IMR-90 (cell line): Measurements from ENCODE around the gene FBXL13. TPM values are rescaled to one million over a fixed set of nuclear protein-coding genes. Genes with fewer than 3 reads are reported as not detected.

Experiments used
- ATAC-seq: fragments of 200-7000 bp; cut with Tn5 transposase; 2 replicates; pipeline ENCODE4 v1.9.1; 2020; ENCODE audit warnings: low read depth, mild to moderate bottlenecking, moderate library complexity
- BruUV-seq: library from RNA; stranded (reverse); fragments of 400-500 nt; replicated peaks from 2 replicates; lab custom pipeline; 2021; lab: Mats Ljungman, UMichigan
- CTCF ChIA-PET: fragments of 300-600 bp; formaldehyde crosslinking; extraction: SDS; loops from one replicate; lab custom pipeline; 2021; ENCODE audit warnings: antibody characterized with exemption; lab: Yijun Ruan, JAX
- POLR2A ChIA-PET: fragments of 300-600 bp; sonication (Branson Sonifier 250); formaldehyde crosslinking; loops from one replicate; lab custom pipeline; 2022; ENCODE audit warnings: antibody characterized with exemption; ENCODE audit not compliant: unreplicated experiment; lab: Charles Lee
- DNase-seq: peaks from one replicate; pipeline ENCODE4 v3.0.0; 2013
- H2AFZ ChIP-seq: replicated peaks from 2 replicates; pipeline ENCODE3; 2013; ENCODE audit warnings: low read length, mild to moderate bottlenecking; ENCODE audit not compliant: poor library complexity
- H2AK5ac ChIP-seq: 2 replicates; pipeline ENCODE4 v1.6.1; 2013; ENCODE audit warnings: low read depth, low read length, inconsistent platforms
- H2AK9ac ChIP-seq: replicated peaks from 2 replicates; pipeline ENCODE3; 2013; ENCODE audit warnings: mild to moderate bottlenecking, low read depth, low read length, moderate library complexity; ENCODE audit not compliant: poor library complexity
- H2BK120ac ChIP-seq: 2 replicates; pipeline ENCODE4 v1.6.1; 2013; ENCODE audit warnings: low read depth, low read length, inconsistent platforms
- H2BK15ac ChIP-seq: 3 replicates; pipeline ENCODE4 v1.6.1; 2013; ENCODE audit warnings: low read depth, low read length, inconsistent platforms
- H2BK20ac ChIP-seq: 2 replicates; pipeline ENCODE4 v1.6.1; 2013; ENCODE audit warnings: low read depth, mild to moderate bottlenecking, inconsistent platforms, low read length, moderate library complexity
- H2BK5ac ChIP-seq: 2 replicates; pipeline ENCODE4 v1.6.1; 2013; ENCODE audit warnings: mild to moderate bottlenecking, low read depth, low read length, inconsistent platforms; ENCODE audit not compliant: poor library complexity, severe bottlenecking
- H3K14ac ChIP-seq: replicated peaks from 2 replicates; pipeline ENCODE4 v1.6.1; 2013; ENCODE audit warnings: low read depth, low read length, inconsistent platforms
- H3K18ac ChIP-seq: 2 replicates; pipeline ENCODE4 v1.6.1; 2013; ENCODE audit warnings: low read depth, low read length, control low read depth
- H3K23ac ChIP-seq: 2 replicates; pipeline ENCODE4 v1.6.1; 2013; ENCODE audit warnings: low read depth, low read length, inconsistent platforms
- H3K27ac ChIP-seq: 2 replicates; pipeline ENCODE4 v1.5.1; 2013; ENCODE audit warnings: mild to moderate bottlenecking, control low read depth, low read length; ENCODE audit not compliant: insufficient read depth
- H3K27me3 ChIP-seq: 2 replicates; pipeline ENCODE4 v1.6.1; 2013; ENCODE audit warnings: low read length; ENCODE audit not compliant: control insufficient read depth, insufficient read depth
- H3K36me3 ChIP-seq: 2 replicates; pipeline ENCODE4 v1.6.1; 2013; ENCODE audit warnings: low read length, mixed read lengths; ENCODE audit not compliant: control insufficient read depth, insufficient read depth
- H3K4ac ChIP-seq: 2 replicates; pipeline ENCODE4 v1.6.1; 2013; ENCODE audit warnings: low read depth, low read length, inconsistent platforms
- H3K4me1 ChIP-seq: 2 replicates; pipeline ENCODE4 v1.6.1; 2013; ENCODE audit warnings: low read length, mixed read lengths; ENCODE audit not compliant: control insufficient read depth, insufficient read depth
- H3K4me2 ChIP-seq: 2 replicates; pipeline ENCODE4 v1.6.1; 2013; ENCODE audit warnings: low read depth, mild to moderate bottlenecking, control low read depth, low read length, moderate library complexity
- H3K4me3 ChIP-seq: 2 replicates; pipeline ENCODE4 v1.5.1; 2013; ENCODE audit warnings: low read depth, mild to moderate bottlenecking, control low read depth, low read length, moderate library complexity; ENCODE audit not compliant: insufficient read depth
- H3K56ac ChIP-seq: 2 replicates; pipeline ENCODE4 v1.6.1; 2013; ENCODE audit warnings: low read length, inconsistent platforms; ENCODE audit not compliant: insufficient read depth; ENCODE audit errors: extremely low read depth
- H3K79me1 ChIP-seq, 2 experiments: 2 replicates each; pipeline ENCODE4 v1.6.1; 2013; ENCODE audit warnings: low read length in 2 of 2, inconsistent platforms in 1 of 2, low read depth in 1 of 2
- H3K9ac ChIP-seq: 2 replicates; pipeline ENCODE4 v1.6.1; 2013; ENCODE audit warnings: low read depth, low read length, control low read depth
- H3K9me1 ChIP-seq: 2 replicates; pipeline ENCODE4 v1.6.1; 2013; ENCODE audit warnings: low read length, inconsistent platforms; ENCODE audit not compliant: insufficient read depth
- H3K9me3 ChIP-seq: 2 replicates; pipeline ENCODE4 v1.6.1; 2013; ENCODE audit warnings: low read length; ENCODE audit not compliant: control insufficient read depth, insufficient read depth
- H4K20me1 ChIP-seq: 2 replicates; pipeline ENCODE4 v1.6.1; 2013; ENCODE audit warnings: low read length, inconsistent platforms; ENCODE audit not compliant: insufficient read depth
- H4K5ac ChIP-seq: 2 replicates; pipeline ENCODE4 v1.6.1; 2013; ENCODE audit warnings: mild to moderate bottlenecking, low read depth, low read length, control low read depth
- H4K8ac ChIP-seq, 2 experiments: 2 replicates each; pipeline ENCODE4 v1.6.1; 2013; ENCODE audit warnings: low read depth in 2 of 2, low read length in 2 of 2, control low read depth in 1 of 2, inconsistent platforms in 1 of 2
- H4K91ac ChIP-seq: 2 replicates; pipeline ENCODE4 v1.6.1; 2013; ENCODE audit warnings: low read depth, low read length, inconsistent platforms; ENCODE audit not compliant: insufficient read depth
- BHLHE40 ChIP-seq: fragments of 150-350 bp; IDR thresholded peaks from 2 replicates; pipeline ENCODE4 v1.6.1; 2016; ENCODE audit warnings: mild to moderate bottlenecking, low read depth, low read length
- CEBPB ChIP-seq: IDR thresholded peaks from 2 replicates; pipeline ENCODE4 v1.6.1; 2012; ENCODE audit warnings: low read depth, low read length, improper control_type of control experiment
- CHD1 ChIP-seq: IDR thresholded peaks from 2 replicates; pipeline ENCODE4 v1.6.1; 2012; ENCODE audit warnings: low read depth, low read length, improper control_type of control experiment
- FOS ChIP-seq: fragments of 150-350 bp; IDR thresholded peaks from 2 replicates; pipeline ENCODE4 v1.6.1; 2016; ENCODE audit warnings: low read depth, low read length
- MAZ ChIP-seq: IDR thresholded peaks from 2 replicates; pipeline ENCODE4 v1.6.1; 2012; ENCODE audit warnings: low read depth, mild to moderate bottlenecking, low read length, improper control_type of control experiment, moderate library complexity, borderline replicate concordance
- MXI1 ChIP-seq: IDR thresholded peaks from 2 replicates; pipeline ENCODE4 v1.6.1; 2012; ENCODE audit warnings: low read depth, mild to moderate bottlenecking, low read length, moderate library complexity, borderline replicate concordance
- NFE2L2 ChIP-seq: fragments of 150-350 bp; IDR thresholded peaks from 2 replicates; pipeline ENCODE4 v1.6.1; 2016; ENCODE audit warnings: low read depth, mild to moderate bottlenecking, low read length
- POLR2A ChIP-seq: IDR thresholded peaks from 2 replicates; pipeline ENCODE4 v1.6.1; 2012; ENCODE audit warnings: mild to moderate bottlenecking, low read depth, low read length
- RAD21 ChIP-seq: IDR thresholded peaks from 2 replicates; pipeline ENCODE4 v1.6.1; 2012; ENCODE audit warnings: low read length, improper control_type of control experiment
- RCOR1 ChIP-seq: IDR thresholded peaks from 2 replicates; pipeline ENCODE4 v1.6.1; 2012; ENCODE audit warnings: mild to moderate bottlenecking, low read length, improper control_type of control experiment; ENCODE audit not compliant: insufficient replicate concordance
- RFX5 ChIP-seq: IDR thresholded peaks from 2 replicates; pipeline ENCODE4 v1.8.0; 2012; ENCODE audit warnings: low read depth, mild to moderate bottlenecking, low read length, moderate library complexity
- SMC3 ChIP-seq: fragments of 150-350 bp; IDR thresholded peaks from 2 replicates; pipeline ENCODE4 v1.6.1; 2016; ENCODE audit warnings: low read depth, mild to moderate bottlenecking, antibody characterized with exemption, low read length, moderate library complexity
- WGBS, 2 experiments: methylation state at CpG; one replicate each; pipeline versions ENCODE4 v1.1.5 to v1.1.7; 2013; ENCODE audit warnings: missing lambda C conversion rate in 2 of 2; ENCODE audit not compliant: insufficient read length in 1 of 2; ENCODE audit errors: extremely low coverage in 2 of 2; 5-methylcytosine and 5-hydroxymethylcytosine counted together
- dilution Hi-C: fragments of 300-500 bp; cut with HindIII; formaldehyde crosslinking; loops from one replicate; pipeline ENCODE4 v1.14.3; 2018; ENCODE audit warnings: low sequenced_read_pairs; ENCODE audit not compliant: unreplicated experiment
- in situ Hi-C: fragments of 300-500 bp; cut with MboI; formaldehyde crosslinking; loops from 3 replicates; pipeline ENCODE4 v1.14.3; 2019; ENCODE audit warnings: low sequenced_read_pairs, inconsistent platforms, mixed read lengths
- intact Hi-C: fragments of 100-400 bp; cut with micrococcal nuclease; formaldehyde crosslinking; loops from 2 replicates; pipeline ENCODE4 v1.10.0; 2022
- polyA plus RNA-seq, 3 experiments: library from polyadenylated mRNA; depleted of rRNA; stranded (reverse); fragments of >200 nt; gene quantifications; 2 replicates each; pipeline ENCODE4 v1.2.3, GENCODE V29; 2012; ENCODE audit warnings: low replicate concordance in 1 of 3
- total RNA-seq: library from RNA; depleted of rRNA; stranded (reverse); fragments of >200 nt; gene quantifications from 2 replicates; pipeline ENCODE4 v1.2.3, GENCODE V29; 2012
- TF ChIP-seq, protein P1 (sequence below): fragments of 150-350 bp; IDR thresholded peaks from 2 replicates; pipeline ENCODE4 v1.6.1; 2016; ENCODE audit warnings: low read depth, mild to moderate bottlenecking, low read length, moderate library complexity, borderline replicate concordance
- TF ChIP-seq, protein P2 (sequence below): conservative IDR thresholded peaks from 2 replicates; pipeline ENCODE4 v1.5.1; 2012; ENCODE audit warnings: mild to moderate bottlenecking, low read depth, low read length, improper control_type of control experiment
- TF ChIP-seq, protein P3 (sequence below): fragments of 150-350 bp; IDR thresholded peaks from 2 replicates; pipeline ENCODE4 v1.6.1; 2017; ENCODE audit warnings: mild to moderate bottlenecking, antibody characterized with exemption, low read length, low read depth

FBXL13 gene
- total and polyA plus RNA-seq, 2 of the 4 experiments (the other 2 are of a cell fraction): 0.24 to 0.36 TPM

- Histone ChIP-seq H3K27me3 (no peaks in the 10 kb centered on the region), H4K91ac (0 out of 2 replicates have a peak overlapping the region, but pooled peaks have one; percentile 40), H2BK5ac (peak overlapping the region; percentile 39), H4K5ac (peak overlapping the region; percentile 80; the same call in 1 of the 2 replicates), H3K4me1 (peaks cover 11% of the 10 kb centered on the region), H3K4me2 (no peak overlapping the region), H3K36me3 (peaks cover 18% of the 10 kb centered on the region), H3K56ac (no peak overlapping the region), H3K4ac (peak overlapping the region; percentile 64; the same call in 1 of the 2 replicates), H2BK120ac (no peak overlapping the region), H4K8ac (peak overlapping the region in 1 of 2 experiments; percentile 15; a peak in 1 of 4 replicates), H2BK20ac (0 out of 2 replicates have a peak overlapping the region, but pooled peaks have one; percentile 16), H3K4me3 (no peak overlapping the region), H2AK9ac (no peak overlapping the region), H2AFZ (no peak overlapping the region), H2AK5ac (0 out of 2 replicates have a peak overlapping the region, but pooled peaks have one; percentile 9), H3K23ac (peak overlapping the region; percentile 26; the same call in 1 of the 2 replicates), H2BK15ac (no peak overlapping the region), H4K20me1 (no peaks in the 10 kb centered on the region), H3K9ac (no peak overlapping the region), H3K9me3 (no peaks in the 10 kb centered on the region), H3K9me1 (peaks cover 17% of the 10 kb centered on the region), H3K14ac (peak overlapping the region; percentile 70; the same call in 1 of the 2 replicates), H3K27ac (no peak overlapping the region), H3K18ac (peak overlapping the region; percentile 28; the same call in 1 of the 2 replicates), H3K79me1 (peaks cover 16 to 38% of the 10 kb centered on the region in 2 experiments)
- no TSS peak for BruUV-seq
- WGBS, 2 experiments: 75% methylated on average over 1 of the region's 1 CpG; no CpG with 5 or more reads in 1 of the 2 experiments
- ChIA-PET CTCF (interaction anchor here (0.5 to 0.7 kb wide), 2 partner anchors 35 to 123 kb away, joined by 3 read pairs; no protein-coding TSS in a partner anchor), POLR2A (no interaction called here)
- dilution Hi-C loops (no loop called here), intact Hi-C loops (no loop called here), in situ Hi-C loops (no loop called here)
- DNase-seq (no peak), ATAC-seq (no peak)
- TF ChIP-seq RCOR1 (no peak), MXI1 (no peak), CEBPB (no peak), CHD1 (no peak), BHLHE40 (no peak), SMC3 (no peak), NFE2L2 (no peak), MAZ (no peak), FOS (no peak), POLR2A (no peak), RFX5 (no peak), RAD21 (no peak)
- TF ChIP-seq, protein P1, sequence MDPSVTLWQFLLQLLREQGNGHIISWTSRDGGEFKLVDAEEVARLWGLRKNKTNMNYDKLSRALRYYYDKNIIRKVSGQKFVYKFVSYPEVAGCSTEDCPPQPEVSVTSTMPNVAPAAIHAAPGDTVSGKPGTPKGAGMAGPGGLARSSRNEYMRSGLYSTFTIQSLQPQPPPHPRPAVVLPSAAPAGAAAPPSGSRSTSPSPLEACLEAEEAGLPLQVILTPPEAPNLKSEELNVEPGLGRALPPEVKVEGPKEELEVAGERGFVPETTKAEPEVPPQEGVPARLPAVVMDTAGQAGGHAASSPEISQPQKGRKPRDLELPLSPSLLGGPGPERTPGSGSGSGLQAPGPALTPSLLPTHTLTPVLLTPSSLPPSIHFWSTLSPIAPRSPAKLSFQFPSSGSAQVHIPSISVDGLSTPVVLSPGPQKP: no peak
- TF ChIP-seq, protein P2, sequence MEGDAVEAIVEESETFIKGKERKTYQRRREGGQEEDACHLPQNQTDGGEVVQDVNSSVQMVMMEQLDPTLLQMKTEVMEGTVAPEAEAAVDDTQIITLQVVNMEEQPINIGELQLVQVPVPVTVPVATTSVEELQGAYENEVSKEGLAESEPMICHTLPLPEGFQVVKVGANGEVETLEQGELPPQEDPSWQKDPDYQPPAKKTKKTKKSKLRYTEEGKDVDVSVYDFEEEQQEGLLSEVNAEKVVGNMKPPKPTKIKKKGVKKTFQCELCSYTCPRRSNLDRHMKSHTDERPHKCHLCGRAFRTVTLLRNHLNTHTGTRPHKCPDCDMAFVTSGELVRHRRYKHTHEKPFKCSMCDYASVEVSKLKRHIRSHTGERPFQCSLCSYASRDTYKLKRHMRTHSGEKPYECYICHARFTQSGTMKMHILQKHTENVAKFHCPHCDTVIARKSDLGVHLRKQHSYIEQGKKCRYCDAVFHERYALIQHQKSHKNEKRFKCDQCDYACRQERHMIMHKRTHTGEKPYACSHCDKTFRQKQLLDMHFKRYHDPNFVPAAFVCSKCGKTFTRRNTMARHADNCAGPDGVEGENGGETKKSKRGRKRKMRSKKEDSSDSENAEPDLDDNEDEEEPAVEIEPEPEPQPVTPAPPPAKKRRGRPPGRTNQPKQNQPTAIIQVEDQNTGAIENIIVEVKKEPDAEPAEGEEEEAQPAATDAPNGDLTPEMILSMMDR: no peak
- TF ChIP-seq, protein P3, sequence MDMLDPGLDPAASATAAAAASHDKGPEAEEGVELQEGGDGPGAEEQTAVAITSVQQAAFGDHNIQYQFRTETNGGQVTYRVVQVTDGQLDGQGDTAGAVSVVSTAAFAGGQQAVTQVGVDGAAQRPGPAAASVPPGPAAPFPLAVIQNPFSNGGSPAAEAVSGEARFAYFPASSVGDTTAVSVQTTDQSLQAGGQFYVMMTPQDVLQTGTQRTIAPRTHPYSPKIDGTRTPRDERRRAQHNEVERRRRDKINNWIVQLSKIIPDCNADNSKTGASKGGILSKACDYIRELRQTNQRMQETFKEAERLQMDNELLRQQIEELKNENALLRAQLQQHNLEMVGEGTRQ: no peak
Observed at GRCh38 chr7:102938679-102939078, 135.9 kb downstream of the FBXL13 start.
